HG03097 (cell line): ENCODE results near the gene PCGF3.
"Not testable (repeated sequence)": the region's sequence is repeated elsewhere in the genome, so short reads cannot be mapped to it uniquely, and the experiment has no call there.

Experiments
- ATAC-seq: cut with Tn5 transposase; IDR thresholded peaks from one replicate; pipeline ENCODE4 v1.9.1; 2021; ENCODE audit not compliant: unreplicated experiment, low FRiP score

PCGF3 gene

DNA sequence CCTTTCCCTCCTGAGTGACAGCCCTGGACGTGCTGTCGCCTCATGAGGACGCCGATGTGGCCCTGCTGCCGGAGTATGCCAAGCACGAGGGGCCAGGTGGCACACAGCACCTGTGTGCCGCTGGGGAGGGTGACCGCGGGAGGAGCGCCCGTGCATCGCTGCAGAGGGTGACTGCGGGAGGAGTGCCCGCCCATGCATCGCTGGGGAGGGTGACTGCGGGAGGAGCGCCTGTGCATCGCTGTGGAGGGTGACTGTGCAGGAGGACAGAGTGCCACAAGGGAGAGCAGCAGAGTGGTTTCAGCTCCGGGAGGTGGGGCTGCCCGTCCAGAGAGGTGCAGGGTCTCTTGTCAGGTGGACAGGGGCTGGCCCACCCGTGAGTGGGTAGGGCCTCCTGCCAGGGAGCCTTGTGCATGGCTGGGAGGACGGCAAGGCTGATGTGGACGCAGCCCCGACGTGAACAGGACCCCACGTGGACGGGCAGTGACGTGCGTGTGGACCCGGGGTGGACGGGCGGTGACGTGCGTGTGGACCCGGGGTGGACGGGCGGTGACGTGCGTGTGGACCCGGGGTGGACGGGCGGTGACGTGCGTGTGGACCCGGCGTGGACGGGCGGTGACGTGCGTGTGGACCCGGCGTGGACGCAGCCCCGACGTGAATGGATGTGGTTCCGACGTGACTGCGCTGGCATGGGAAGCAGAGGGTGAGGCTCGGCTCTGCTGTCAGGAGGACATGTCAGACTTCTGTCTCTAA is 14.7 kb downstream of the PCGF3 start:
- no peak for ATAC-seq

DNA sequence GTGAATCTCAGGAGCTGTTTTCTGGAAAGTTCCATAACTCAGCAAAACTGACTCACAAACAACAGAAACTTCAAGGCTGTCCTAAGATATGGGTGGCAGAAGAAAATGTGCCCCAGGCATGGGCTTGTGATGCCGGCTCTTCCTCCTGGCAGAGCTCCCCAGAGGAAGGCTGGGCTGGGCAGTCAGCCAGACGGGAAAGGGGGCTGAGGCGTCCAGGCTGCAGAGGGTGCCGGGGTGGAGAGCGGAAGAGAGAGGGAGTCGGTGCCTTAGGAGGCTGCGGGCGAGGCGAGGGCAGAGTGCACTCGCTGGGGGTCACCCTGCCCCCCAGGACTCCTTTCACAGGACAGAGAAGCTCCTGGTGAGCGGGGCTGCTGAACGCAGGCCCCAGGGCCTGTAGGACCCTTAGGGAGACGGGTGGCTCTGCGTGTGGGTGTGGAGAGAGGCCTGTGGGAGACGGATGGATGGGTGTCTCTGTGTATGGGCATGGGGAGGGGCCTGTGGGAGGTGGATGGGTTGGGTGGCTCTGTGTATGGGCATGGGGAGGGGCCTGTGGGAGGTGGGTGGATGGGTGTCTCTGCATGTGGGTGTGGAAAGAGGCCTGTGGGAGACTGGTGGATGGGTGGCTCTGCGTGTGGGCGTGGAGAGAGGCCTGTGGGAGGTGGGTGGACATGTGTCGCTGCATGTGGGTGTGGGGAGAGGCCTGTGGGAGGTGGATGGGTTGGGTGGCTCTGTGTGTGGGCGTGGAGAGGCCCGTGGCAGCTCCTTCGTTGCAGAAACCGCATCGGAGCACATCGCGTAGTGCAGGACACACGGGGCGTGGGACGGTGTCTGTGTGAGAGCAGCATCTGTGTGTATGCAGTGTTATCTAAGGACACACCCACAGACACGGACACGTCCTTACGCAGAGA is 15.9 kb downstream of the PCGF3 start:
- no peak for ATAC-seq

DNA sequence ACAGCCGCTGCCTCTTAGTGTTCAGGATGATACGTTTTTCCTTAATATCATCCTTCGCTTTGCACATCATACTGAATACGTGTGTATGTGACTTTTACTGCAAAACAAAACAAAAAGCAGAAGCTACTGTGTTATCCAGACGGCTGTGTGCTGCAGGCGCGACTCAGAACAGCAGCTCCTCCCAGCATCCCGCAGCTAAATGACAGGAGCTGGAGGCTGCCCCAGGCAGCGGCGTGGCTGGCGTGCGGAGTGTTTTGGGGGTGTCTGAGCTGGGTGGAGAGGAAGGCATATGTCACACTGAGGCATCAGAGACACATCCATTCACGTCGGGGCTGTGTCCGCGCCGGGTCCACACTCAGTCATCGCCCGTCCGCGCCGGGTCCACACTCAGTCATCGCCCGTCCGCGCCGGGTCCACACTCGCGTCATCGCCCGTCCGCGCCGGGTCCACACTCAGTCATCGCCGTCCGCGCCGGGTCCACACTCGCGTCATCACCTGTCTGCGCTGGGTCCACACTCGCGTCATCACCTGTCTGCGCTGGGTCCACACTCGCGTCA is 16.6 kb downstream of the PCGF3 start:
- no peak for ATAC-seq

DNA sequence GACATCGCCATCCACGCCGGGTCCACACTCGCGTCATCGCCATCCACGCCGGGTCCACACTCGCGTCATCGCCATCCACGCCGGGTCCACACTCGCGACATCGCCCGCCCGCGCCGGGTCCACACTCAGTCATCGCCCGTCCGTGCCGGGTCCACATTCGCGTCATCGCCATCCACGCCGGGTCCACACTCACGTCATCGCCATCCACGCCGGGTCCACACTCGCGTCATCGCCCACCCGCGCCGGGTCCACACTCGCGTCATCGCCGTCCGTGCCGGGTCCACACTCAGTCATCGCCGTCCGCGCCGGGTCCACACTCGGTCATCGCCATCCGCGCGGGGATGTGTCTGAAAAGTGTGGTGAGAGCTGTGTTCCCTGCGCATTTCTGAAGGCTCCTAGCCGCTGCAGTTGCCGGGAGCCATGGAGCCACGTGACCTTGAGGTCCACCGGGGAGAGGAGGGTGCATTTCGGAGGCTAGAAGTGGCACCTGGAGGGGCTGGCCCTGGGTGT is 17.3 kb downstream of the PCGF3 start:
- no peak for ATAC-seq

DNA sequence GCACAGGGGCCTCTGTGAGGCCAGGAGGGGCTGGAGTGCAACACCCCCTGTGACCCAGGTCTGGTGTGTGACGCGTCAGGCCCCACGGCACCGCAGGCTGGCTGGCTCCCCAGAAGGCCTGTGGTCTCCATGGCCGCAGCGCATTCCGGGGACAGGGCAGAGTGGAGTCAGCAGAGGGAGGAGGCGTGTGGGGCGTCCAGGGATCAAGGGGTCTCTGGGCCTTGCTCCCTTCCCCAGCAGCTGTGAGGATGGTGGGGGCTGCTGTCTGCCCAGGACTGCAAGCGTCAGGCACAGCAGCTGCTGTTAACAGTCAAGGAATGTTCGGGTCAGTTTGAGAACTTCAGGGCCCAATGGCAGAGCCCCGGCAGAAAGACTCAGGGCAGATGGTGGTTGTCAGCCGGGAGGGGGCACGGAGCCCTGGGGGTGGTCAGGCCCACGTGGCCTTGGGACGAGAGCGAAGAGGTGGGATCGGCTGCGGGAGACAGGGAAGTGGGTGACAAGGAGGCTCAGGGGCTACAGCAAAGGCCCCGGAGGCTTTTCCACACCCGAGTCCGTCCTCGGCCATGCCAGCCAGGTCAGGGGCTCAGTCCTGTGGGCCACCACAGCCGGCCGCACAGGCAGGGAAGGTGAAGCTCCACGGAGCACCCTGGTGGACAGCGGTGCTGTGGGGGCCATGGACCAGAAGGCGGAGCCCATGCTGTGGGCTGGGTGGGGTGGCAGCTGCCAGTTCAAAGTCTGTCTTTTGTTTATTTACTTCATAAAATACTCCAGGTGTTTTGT is 18.3 kb downstream of the PCGF3 start:
- no peak for ATAC-seq

DNA sequence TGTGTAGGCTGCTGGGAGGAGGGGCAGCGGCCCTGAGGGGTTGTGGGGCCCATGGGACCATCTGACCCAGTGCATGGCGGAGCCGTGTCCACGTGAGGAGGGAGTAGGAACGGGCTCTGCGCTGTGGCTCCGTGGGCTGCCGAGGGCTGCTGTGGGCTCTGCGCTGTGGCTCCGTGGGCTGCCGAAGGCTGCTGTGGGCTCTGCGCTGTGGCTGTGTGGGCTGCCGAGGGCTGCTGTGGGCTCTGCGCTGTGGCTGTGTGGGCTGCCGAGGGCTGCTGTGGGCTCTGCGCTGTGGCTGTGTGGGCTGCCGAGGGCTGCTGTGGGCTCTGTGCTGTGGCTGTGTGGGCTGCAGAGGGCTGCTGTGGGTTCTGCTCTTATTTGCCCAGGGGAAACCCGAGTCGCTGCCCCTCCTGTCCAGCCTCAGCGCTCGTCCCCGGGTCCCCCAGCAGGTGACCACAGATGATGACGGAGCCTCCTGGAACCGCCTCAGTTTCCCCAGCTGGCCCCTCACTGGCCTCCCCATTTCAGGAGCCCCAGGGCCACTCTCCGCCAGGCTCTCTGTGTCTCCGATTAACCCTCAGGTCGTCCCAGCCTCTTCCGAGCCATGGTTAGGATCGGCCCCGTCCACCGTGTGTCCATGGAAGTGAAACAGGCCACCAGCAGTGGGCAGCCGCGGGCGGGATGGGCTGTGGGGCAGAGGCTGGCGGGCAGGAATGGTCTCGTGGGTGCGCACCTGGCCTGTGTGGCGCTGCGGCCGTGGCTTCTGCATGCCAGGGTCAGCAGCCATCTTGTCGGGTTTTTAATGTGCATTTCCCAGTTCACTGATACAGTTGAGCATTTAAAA is 20.0 kb downstream of the PCGF3 start:
- no peak for ATAC-seq

DNA sequence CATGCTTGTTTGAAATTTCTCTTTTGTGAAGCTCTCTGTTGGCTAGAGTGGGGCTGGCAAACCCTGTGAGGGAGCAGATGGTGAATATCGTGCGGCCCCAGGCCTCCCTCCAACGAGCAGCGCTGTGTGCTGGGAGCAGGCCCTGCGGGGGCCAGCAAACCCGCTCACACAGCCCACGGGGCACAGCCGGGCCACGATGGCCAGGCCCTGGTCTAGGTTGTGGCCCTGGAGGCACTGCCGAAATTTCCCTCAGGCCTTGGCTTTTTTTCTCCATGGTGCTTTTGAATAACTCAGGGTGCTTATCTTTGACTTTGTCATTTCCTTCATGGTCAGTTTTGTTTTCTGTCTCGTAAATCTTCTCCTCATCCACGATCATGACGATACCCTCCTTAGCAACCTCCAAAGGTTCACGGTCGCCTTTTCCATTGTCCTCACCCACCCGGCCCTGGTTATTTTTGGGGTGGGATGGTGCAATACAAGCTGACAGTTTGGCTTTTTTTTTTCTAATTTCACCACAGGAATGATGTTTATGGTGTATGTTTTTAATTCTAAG is 20.7 kb downstream of the PCGF3 start:
- ATAC-seq, result no peak

DNA sequence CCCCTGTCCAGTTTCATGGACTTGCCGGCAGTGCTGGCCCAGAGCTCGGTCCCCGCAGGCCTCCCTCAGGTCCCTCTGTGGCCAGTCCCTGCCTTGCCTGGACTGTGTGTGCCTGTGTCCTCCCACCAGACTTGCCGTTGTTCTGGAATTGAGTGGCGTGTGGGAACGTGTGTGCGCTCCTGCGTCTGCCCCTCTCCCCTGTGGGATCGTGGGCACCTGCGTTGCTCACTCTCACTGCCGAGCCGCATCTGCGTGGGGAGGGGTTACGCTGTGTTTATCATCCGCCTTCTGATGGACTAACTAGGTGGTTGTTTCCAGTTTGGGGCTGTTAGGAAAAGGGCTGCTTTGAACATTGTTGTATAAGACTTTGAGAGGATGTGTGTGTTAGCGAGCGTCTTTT is 21.2 kb downstream of the PCGF3 start:
- ATAC-seq, result no peak

DNA sequence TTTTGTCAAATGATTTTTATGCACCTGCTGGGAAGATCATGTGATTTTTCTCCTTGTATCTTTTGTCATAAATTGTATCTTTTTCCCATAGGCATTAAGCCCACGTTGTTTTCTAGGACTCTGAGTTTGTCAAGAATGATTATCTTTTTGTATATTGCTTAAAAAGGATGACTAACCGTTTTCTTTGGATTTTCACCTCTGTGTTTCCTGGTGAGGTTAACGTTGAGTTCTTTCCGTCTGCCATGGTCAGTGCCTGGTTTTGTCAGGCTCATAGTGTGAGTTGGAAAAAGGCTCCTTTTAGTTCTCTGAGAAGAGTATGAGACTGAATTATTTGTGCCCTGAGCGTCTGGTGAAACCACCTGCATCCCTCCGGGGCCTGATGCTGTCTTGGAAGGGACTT is 21.9 kb downstream of the PCGF3 start:
- ATAC-seq, result no peak

DNA sequence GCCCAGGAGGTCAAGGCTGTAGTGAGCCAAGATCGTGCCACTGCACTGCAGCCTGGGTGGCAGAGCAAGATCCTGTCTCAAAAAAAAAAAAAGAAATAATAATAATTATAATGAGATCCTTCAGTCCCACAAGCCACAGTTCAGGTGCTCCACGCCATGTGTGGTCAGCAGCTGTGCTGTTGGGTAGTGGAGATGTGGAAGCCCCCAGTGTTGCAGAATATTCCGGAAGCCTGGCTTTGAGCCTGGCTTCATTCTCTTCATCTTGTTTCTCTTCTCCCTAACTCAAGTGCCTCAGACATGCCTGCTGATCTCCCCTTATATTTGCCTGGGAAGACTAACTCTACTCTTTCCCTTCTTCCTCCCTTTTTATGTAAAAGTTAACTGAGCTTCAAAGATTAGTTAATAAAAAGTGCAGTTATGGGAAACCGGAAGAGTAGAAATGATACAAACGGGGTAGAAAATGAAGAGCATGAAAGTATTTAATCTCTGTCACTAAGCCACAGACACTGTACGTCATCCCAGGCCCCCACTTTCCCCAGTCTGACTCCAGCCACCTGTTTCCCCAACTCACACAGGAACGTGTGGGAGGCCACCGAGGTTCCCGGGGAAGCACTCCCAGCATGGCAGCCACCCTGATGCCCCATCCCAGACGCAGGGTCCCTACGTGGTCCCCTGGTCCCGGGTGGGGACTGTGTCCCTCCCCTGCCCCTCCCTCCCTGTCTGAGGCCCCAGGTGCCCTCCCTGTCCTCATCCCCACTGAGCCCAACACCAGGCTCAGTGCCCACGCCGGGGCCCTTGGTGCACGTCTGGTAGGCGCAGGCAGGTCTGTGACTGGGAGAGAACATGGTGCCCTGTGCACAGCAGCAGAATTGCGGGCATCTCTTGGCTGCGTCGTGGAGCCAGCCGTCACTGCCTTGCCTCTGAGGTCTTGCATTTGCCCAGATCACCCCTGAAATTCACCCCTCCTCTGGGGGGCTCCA is 24.0 kb downstream of the PCGF3 start:
- ATAC-seq, result no peak

DNA sequence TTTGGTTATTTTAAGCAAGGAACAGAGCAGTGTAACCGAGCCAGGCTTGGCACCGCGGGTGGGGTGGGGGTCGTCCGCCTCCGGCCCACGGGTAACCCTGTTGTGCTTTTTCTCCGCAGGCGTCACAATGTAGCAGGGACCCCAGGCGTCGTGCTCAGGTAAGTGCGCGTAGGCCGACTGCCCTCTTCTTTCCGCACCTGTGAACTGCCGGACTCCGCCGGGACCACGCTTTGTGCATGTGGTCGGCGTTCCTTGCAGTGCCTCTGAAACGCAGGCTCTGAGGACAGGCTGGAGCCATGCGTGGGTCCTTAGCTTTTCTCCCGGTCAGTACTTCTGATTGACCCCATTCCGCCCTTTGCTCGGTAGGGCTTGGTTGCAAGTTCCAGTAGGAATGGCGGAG is 24.9 kb downstream of the PCGF3 start:
- ATAC-seq, result no peak

DNA sequence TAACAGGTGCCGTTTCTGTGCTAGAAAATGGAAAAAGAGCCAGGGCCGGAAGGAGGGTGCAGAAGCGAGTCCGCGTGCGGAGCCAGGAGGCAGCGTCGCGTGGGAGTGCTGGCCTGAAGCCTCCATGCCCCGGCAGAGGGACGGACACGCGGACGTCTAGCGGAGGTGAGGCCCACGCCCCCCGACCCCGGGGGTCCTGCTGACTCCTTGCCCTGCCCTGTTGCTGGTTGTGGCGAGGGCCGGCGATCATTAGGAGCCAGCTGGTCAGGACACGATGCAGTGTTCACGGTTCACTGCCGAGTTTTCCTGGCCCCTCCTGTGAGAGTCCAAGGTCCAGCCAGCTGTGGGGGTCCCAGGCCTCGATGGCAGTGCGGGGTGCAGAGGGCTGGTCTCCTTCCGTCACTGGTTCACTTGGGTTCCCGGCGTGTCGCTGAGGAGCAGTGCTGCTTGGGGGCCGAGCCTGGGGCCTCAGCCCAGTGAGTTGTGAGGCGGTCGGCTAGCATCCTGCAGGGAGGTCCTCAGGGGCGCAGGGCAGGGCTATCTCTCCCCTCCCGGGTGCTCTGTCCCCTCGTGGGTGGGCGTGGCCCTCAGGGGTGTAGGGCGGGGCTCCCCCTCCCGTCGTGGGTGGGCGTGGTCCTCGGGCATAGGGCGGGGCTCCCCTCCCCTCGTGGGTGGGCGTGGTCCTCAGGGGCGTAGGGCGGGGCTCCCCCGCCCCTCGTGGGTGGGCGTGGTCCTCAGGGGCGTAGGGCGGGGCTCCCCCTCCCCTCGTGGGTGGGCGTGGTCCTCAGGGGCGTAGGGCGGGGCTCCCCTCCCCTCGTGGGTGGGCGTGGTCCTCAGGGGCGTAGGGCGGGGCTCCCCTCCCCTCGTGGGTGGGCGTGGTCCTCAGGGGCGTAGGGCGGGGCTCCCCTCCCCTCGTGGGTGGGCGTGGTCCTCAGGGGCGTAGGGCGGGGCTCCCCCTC is 25.6 kb downstream of the PCGF3 start:
- not testable (repeated sequence) for ATAC-seq

DNA sequence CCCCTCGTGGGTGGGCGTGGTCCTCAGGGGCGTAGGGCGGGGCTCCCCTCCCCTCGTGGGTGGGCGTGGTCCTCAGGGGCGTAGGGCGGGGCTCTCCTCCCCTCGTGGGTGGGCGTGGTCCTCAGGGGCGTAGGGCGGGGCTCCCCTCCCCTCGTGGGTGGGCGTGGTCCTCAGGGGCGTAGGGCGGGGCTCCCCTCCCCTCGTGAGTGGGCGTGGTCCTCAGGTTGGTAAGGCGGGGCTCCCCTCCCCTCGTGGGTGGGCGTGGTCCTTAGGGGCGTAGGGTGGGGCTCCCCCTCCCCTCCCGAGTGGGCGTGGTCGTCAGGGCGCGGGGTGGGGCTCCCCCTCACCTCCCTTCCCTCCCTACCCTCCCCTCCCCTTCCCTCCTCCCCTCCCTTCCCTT is 26.3 kb downstream of the PCGF3 start:
- ATAC-seq, result not testable (repeated sequence)

DNA sequence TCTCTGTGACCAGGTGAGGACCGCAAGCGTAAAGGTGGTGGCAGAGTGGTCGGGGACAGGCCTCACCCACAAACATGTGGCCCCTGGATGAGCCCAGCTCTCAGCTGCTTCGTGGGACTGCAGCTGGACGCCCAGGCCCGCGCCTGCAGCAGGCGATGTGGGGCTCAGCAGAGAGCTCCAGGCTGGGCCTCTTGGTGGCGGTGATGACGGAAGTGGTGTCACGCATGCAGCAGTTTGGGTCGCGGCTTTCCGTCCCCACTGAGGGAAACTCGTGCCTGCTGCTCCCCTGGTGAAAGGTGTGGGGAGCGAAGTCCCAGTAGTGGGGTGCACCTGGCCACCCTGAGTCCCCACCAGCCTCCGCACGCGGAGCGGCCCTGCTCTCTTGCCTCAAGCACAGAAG is 26.9 kb downstream of the PCGF3 start:
- ATAC-seq, result no peak

DNA sequence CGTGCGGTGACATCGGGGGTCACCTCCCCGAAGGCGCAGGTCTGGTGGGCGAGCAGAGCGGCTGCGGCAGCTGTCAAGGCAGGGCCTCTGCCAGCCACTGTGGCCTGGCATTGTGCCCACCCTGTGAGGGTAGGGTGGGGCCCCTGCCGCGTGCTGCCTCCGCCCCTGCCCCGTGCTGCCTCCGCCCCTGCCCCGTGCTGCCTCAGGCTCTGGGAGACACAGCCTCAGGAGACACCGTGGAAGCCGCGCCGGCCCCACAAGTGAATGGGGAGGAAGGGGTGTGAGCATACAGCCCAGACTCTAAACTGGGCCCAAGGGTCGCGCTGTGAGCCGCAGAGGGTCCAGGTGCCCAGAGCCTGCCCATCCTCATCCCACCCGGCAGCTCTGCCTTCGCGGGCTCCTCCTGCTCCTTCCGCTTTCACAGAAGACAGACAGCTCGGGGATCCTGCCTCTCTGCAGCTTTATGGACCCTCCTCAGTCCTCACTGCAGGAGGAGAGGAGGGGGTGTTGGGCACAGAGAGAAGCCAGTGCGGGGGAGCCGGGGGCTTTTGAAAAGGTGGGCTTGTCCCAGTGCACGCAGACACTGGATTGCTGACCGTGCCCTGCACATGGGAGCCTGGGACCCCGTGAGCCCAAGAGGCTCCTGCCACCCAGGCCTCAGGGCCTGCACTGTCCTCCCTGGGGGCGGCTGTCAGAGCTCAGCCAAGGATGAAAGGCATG is 27.4 kb downstream of the PCGF3 start:
- ATAC-seq, result no peak

DNA sequence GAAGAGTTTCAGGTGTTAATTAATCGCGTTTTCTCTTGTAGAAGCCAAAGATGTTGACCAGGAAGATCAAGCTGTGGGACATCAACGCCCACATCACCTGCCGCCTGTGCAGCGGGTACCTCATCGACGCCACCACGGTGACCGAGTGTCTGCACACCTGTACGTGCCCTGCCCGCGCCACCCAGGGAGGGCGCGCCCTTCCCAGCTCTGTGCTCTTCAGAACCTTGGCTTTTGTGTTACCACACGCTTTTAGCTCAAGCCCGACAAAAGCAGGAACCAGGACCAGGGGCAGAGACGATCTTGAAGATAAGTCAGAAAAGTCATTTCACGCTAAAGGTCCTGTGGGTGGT is 28.0 kb downstream of the PCGF3 start:
- ATAC-seq, result no peak

DNA sequence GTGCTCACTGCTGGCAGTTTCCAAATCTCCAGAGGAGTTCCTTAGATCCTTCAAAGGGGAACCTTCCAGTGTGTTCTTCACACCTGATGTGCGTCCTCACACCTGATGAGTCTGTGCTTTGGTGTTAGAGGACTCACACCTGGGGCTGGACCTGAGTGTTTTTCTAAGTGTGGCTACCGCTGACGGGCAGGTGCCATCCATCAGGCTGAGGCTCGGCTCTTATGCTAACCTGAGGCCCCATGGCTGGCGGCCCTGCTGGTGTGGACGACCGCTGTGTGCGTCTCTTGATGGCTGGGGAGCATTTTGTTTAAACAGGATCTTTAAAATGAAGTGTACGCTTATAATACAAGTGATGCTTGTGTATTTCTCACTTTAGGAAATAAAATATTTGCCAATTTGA is 28.4 kb downstream of the PCGF3 start:
- ATAC-seq, result no peak
